ENCODE data around the gene RTN4R. TPM values are rescaled to one million over a fixed set of nuclear protein-coding genes. Genes with fewer than 3 reads are reported as not detected.

The RTN4R gene
- total and polyA plus RNA-seq, 9 of the 15 experiments (the other 6 are each of a cell fraction or from before 2014, with no cell fraction given) = 0.04 to 2.8 (median 1.4) TPM; not detected in 3

DNA sequence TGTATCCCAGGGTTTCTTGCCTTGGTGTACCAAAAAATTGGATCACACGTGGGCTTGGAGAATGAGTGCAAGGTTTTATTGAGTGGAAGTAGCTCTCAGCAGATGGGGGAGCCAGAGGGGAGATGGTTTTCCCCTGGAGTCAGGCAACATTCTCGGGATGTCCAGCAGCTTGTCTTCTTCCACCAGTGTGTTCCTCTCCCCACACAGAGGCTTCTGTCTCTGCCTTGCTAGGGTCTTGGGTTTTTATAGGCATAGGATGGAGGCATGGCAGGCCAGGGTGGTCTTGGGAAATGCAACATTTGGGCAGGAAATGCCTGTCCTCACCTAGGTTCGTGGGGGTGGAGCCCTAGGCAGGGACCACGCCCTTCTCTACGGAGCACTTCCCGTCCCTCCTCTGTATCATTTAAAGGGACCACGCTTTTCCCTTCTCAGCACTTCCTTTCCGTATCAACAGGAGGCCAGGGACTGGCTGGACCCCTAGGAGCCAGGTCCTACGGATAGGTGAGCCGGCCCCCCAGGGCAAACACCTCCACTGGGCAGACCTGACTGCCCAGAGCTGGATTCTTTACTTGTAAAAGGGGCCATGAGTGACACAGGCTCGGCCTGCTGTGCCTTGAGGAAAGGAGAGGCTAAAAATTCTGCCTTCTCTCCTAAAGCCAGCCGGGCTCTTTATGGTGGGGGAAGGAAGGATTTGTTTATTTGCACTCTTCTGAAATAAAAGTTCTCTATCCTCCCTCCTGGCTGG, 62.0 kb downstream of the RTN4R start (continued):
- TF ChIP-seq, protein P1, sequence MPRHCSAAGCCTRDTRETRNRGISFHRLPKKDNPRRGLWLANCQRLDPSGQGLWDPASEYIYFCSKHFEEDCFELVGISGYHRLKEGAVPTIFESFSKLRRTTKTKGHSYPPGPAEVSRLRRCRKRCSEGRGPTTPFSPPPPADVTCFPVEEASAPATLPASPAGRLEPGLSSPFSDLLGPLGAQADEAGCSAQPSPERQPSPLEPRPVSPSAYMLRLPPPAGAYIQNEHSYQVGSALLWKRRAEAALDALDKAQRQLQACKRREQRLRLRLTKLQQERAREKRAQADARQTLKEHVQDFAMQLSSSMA (CRISPR knock-in tag; IDR thresholded peaks at IDR 0.05) = 0 out of 2 replicates have a peak, but pooled peaks have one; percentile 19
- TF ChIP-seq HMG20B (CRISPR knock-in tag; IDR thresholded peaks at IDR 0.05) (no peak), ATF1 (CRISPR knock-in tag; IDR thresholded peaks at IDR 0.05) (no peak), ATF1 (tag; IDR thresholded peaks at IDR 0.05) (peak; percentile 95), RB1 (IDR thresholded peaks at IDR 0.05; ENCODE audit: low read depth) (peak; percentile 49; the same call in 1 of the 2 replicates), ETV1 (tag; conservative IDR thresholded peaks at IDR 0.05; ENCODE audit: low read depth) (peak; percentile 70), ZNF778 (CRISPR knock-in tag; IDR thresholded peaks at IDR 0.05) (no peak), TAL1 (IDR thresholded peaks at IDR 0.05) (no peak), ESRRA (IDR thresholded peaks at IDR 0.05; ENCODE audit: borderline replicate concordance, low read depth) (peak; percentile 54; the same call in 1 of the 2 replicates), ZNF384 (IDR thresholded peaks at IDR 0.05; ENCODE audit: low read depth, low read length) (peak; percentile 5; the same call in 1 of the 2 replicates), CTBP1 (IDR thresholded peaks at IDR 0.05; ENCODE audit: borderline replicate concordance) (peak; percentile 88), ZNF764 (CRISPR knock-in tag; IDR thresholded peaks at IDR 0.05; ENCODE audit: low read depth) (peak; percentile 61), POLR2B (IDR thresholded peaks at IDR 0.05; ENCODE audit: low read depth, partially characterized antibody) (peak; percentile 87), ZNF212 (CRISPR knock-in tag; IDR thresholded peaks at IDR 0.05) (0 out of 2 replicates have a peak, but pooled peaks have one; percentile 44), ZNF263 (CRISPR knock-in tag; IDR thresholded peaks at IDR 0.05; ENCODE audit: borderline replicate concordance) (no peak), ZNF347 (CRISPR knock-in tag; IDR thresholded peaks at IDR 0.05; ENCODE audit: low read depth) (no peak), KDM5B (IDR thresholded peaks at IDR 0.05; ENCODE audit: insufficient replicate concordance, low read depth, low read length) (peak; percentile 95), DPF2 (IDR thresholded peaks at IDR 0.05) (peak; percentile 83), HCFC1 (IDR thresholded peaks at IDR 0.05; ENCODE audit: low read depth, low read length) (peak; percentile 41; the same call in 1 of the 2 replicates), TEAD4 (IDR thresholded peaks at IDR 0.05; ENCODE audit: low read length) (peak; percentile 28; the same call in 1 of the 2 replicates), TEAD4 (CRISPR knock-in tag; IDR thresholded peaks at IDR 0.05; ENCODE audit: borderline replicate concordance) (no peak), NELFE (IDR thresholded peaks at IDR 0.05; ENCODE audit: insufficient read depth, insufficient read length) (no peak)
- TF ChIP-seq, protein P2, sequence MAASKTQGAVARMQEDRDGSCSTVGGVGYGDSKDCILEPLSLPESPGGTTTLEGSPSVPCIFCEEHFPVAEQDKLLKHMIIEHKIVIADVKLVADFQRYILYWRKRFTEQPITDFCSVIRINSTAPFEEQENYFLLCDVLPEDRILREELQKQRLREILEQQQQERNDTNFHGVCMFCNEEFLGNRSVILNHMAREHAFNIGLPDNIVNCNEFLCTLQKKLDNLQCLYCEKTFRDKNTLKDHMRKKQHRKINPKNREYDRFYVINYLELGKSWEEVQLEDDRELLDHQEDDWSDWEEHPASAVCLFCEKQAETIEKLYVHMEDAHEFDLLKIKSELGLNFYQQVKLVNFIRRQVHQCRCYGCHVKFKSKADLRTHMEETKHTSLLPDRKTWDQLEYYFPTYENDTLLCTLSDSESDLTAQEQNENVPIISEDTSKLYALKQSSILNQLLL (CRISPR knock-in tag; IDR thresholded peaks at IDR 0.05; ENCODE audit: borderline replicate concordance) = no peak
- TF ChIP-seq, protein P3, sequence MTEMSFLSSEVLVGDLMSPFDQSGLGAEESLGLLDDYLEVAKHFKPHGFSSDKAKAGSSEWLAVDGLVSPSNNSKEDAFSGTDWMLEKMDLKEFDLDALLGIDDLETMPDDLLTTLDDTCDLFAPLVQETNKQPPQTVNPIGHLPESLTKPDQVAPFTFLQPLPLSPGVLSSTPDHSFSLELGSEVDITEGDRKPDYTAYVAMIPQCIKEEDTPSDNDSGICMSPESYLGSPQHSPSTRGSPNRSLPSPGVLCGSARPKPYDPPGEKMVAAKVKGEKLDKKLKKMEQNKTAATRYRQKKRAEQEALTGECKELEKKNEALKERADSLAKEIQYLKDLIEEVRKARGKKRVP (CRISPR knock-in tag; IDR thresholded peaks at IDR 0.05) = peak; percentile 68; the same call in 1 of the 2 replicates
- TF ChIP-seq, protein P4, sequence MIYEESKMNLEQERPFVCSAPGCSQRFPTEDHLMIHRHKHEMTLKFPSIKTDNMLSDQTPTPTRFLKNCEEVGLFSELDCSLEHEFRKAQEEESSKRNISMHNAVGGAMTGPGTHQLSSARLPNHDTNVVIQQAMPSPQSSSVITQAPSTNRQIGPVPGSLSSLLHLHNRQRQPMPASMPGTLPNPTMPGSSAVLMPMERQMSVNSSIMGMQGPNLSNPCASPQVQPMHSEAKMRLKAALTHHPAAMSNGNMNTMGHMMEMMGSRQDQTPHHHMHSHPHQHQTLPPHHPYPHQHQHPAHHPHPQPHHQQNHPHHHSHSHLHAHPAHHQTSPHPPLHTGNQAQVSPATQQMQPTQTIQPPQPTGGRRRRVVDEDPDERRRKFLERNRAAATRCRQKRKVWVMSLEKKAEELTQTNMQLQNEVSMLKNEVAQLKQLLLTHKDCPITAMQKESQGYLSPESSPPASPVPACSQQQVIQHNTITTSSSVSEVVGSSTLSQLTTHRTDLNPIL (CRISPR knock-in tag; IDR thresholded peaks at IDR 0.05) = peak; percentile 73; the same call in 1 of the 2 replicates
- TF ChIP-seq, protein P5, sequence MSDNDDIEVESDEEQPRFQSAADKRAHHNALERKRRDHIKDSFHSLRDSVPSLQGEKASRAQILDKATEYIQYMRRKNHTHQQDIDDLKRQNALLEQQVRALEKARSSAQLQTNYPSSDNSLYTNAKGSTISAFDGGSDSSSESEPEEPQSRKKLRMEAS (CRISPR knock-in tag; IDR thresholded peaks at IDR 0.05) = no peak

Data from K562 (cell line).